Hepatic stellate cell (primary cell): ENCODE results near the gene CYP2S1.
A peak's percentile ranks its signal among the peaks of the same experiment; 100 is the strongest.
"Not testable (repeated sequence)": the region's sequence is repeated elsewhere in the genome, so short reads cannot be mapped to it uniquely, and the experiment has no call there.

Experiments
- DNase-seq: peaks from one replicate; pipeline ENCODE4 v3.0.0; 2011; ENCODE audit warnings: low spot score

The CYP2S1 gene, protein sequence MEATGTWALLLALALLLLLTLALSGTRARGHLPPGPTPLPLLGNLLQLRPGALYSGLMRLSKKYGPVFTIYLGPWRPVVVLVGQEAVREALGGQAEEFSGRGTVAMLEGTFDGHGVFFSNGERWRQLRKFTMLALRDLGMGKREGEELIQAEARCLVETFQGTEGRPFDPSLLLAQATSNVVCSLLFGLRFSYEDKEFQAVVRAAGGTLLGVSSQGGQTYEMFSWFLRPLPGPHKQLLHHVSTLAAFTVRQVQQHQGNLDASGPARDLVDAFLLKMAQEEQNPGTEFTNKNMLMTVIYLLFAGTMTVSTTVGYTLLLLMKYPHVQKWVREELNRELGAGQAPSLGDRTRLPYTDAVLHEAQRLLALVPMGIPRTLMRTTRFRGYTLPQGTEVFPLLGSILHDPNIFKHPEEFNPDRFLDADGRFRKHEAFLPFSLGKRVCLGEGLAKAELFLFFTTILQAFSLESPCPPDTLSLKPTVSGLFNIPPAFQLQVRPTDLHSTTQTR

DNA sequence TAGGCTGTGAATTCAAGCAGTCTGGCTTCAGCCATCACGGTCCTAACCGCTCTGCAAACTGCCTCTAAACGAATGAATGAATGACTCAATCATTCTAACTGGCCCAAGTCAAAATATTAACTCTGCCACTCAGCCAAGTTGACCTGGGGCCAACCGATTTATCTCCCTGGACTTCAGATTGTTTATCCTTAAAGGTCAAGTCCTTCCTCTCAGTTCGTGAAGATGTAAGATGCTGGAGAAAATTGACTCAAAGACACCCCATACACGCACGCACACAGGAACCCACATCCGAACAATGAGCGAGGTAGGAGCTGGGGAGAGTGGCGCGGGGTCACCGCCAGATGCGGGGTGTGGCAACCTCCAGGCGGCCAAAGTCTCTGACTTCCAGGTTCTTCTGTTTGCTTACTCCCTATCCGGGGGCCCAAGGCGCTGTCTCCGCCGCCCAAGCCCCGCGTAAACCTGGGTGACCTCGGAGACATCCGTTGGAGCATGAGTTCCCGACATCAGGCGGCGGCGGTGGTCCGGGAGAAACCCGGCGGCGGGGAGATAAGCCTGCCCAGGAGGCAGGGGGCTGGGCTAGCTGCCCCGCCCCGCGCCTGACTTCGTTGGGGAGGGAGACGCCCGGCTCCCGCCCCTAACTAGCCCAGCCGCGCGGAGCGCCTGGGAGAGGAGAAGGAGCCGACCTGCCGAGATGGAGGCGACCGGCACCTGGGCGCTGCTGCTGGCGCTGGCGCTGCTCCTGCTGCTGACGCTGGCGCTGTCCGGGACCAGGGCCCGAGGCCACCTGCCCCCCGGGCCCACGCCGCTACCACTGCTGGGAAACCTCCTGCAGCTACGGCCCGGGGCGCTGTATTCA is at the start of gene CYP2S1:
CYP2S1 (plus strand) TSS at position 646 of the 856 bp plus-strand sequence; CDS start at position 692, 46 bp downstream.
- no peak for DNase-seq

DNA sequence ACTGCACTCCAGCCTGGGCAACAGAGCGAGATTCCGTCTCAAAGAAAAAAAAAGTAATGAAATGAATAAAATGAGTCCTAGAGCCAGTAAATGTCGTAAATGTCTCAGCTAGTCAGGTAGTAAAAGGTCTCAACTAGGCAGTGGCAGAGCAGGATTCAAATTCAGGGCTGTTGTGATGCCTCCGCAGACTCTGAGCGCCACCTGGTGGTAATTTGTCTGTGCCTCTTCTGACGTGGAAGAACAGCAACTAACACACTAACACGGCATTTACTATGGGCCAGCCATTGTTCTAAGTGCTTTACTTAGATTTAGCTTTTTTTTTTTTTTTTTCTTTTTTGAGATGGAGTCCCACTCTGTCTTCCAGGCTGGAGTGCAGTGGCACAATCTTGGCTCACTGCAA is 48.6 kb upstream of the CYP2S1 start:
- DNase-seq = peak; percentile 55

DNA sequence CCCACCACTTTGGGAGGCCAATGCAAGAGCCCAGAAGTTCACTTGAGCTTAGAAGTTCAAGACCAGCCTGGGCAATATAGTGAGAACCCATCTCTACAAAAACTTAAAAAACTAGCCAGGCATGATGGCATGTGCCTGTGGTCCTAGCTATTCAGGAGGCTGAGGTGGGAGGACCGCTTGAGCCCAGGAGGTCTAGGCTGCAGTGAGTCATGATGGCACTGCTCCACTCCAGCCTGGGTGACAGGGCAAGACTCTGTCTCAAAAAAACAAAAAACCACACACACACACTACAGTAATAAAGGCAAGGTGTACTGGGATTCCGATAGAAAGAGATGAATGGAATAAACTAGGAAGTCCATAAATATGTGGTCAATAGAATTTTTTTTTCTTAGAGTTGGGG is 43.2 kb upstream of the CYP2S1 start:
- no peak for DNase-seq

DNA sequence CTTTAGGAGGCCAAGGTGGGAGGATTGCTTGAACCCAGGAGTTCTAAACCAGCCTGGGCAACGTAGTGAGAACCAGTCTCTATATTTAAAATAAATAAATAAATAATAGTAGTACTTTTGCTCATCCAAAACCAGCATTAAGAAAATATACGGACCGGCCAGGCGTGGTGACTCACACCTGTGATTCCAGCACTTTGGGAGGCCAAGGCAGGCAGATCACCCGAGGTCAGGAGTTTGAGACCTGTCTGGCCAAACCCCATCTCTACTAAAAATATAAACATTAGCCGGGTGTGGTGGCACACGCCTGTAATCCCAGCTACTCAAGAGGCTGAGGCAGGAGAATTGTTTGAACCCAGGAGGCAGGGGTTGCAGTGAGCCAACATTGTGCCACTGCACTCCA is 42.0 kb upstream of the CYP2S1 start:
- DNase-seq = not testable (repeated sequence)

DNA sequence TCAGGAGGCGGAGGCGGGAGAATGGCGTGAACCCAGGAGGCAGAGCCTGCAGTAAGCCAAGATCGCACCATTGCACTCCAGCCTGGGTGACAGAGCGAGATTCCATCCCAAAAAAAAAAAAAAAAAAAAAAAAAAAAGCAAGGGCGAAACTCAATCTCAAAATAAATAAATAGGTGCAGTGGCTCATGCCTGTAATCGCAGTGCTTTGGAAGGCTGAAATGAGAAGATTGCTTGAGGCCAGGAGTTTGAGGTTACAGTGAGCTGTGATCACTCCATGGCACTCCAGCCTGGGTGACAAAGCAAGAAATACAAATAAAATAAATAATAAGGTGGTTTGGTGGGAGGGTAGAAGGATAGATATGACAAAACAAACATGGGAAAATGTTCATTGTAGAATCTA is 39.0 kb upstream of the CYP2S1 start:
- DNase-seq = no peak

DNA sequence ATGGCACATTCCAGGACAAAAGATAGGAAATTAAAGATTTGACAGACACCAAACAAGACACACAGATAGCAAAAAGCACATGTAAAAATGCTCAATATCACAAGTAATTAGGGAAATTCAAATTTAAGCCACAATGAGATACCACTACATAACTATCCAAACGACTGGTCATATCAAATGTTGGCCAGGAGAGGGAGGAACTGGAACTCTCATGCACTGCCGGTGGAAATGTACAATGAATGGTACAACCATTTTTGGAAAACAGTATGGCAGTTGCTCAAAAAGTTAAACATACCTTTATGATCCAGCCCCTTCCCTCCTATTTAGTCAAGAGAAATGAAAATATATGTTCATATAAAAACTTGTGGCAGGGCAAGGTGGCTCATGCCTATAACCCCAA is 36.8 kb upstream of the CYP2S1 start:
- DNase-seq = no peak

DNA sequence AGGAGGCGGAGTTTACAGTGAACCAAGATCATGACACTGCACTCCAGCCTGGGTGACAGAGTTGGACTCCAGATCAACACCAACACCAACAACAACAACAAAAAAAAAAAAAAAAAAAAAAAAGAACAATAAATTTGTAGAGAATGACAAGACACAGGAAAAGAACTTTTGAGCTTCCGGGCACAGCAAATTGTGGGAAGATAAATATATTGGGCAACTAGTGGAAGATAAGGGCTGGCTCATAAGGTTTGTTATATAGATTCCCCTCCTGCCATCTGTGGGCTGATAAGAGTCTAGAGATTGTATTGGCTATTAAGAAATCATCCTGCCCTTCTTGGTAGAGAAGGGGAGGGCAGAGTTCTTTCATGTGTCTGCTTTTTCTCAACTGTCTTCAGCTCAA is 33.1 kb upstream of the CYP2S1 start:
- no peak for DNase-seq

DNA sequence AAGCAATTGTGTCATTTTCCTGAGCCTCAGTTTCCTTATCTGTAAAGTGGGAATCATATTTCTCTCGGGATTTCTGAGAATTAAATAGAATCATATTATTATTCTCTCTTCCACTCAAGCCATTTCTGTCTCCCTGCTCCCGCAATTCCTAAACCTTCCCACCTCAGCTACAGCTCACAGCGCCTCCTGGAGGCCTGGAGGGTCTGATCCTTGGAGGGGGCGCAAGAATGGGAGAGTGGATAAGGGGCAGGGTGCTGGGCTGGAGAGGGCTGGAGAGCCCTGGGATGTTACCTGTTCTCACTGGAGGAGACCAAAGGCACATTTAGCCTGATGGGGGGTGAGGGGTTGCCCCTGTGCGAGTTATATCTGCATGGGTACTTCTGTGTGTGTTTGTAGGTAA is 31.1 kb upstream of the CYP2S1 start:
- DNase-seq = no peak

DNA sequence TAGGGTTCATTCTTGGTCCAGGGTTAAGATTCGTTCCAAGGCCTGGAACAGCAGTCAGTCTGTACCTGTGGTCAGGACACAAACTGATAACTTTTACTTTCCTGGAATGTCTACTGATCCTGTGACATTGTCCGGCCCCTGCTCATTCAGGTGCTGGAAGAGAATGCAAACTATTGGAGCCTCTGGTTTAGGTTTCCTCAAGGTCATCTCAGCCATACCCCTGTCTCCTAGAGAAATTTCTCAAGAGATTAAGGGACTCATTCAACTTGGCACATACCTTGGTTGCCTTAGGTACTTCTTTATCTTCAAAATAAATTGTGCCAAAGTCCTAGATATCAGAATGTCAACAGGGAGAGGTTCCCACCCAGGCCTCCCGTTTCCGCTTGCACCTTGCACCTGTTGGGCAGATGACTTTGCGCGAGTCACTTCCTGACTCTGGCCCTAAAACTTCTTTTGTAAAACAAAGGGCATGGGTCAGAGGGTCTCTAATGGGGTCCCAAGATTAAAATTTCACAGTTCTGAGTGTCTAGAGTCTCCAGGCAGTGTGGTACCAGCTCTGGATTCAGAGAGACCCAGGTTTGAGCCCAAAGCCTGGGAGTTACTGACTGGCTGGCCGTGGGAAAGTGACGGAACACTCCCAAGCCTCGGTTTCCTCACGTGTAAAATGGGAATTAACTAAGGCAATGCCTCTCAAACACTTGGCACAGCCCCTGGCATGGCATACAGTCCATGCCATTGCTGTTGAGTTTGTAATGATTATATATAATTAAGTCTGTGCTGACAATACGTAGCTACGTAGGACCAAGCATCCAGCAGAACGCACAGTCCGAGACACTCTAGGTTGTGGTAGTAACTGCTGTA is 25.8 kb upstream of the CYP2S1 start:
- DNase-seq = no peak

DNA sequence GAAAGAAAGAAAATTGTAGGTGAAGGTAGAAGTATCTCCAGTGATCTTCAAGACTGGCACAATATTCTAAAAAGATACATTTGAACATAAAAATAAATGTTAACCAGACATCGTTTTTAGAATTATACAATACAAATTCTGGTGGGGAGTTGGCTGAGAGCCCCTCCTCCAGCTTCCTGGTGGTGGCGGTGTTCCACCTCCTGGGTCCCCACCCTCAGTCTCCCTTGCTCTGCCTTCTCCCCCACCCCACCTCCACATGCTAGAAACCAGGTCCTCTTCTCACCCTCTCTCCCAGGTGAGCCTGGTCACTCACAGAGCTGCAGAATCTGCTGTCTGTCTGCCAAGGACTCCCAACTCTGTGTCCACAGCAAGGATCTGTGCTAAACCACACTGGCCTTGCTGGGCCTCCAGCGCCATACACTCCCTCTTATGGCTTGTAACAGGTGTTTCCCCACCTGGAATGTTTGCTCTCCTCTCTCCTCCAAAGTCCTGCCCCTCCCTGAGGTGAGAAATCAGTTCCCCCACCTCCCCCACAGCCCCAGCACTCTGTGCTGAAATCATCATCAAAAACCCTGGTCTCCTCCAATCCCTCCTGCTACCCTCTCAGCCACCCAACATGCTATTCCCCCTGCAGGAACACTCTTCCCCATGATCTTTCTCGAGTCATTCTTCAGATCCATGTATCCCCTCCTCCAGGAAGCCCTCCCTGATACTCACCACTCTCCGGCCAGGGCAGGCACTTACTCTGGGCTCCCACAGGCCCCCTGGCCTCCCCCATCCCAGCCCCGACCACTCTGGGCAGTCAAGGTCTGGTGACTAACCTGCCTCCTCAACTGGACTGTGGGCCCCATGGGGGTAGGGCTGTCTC is 20.5 kb upstream of the CYP2S1 start:
- no peak for DNase-seq

DNA sequence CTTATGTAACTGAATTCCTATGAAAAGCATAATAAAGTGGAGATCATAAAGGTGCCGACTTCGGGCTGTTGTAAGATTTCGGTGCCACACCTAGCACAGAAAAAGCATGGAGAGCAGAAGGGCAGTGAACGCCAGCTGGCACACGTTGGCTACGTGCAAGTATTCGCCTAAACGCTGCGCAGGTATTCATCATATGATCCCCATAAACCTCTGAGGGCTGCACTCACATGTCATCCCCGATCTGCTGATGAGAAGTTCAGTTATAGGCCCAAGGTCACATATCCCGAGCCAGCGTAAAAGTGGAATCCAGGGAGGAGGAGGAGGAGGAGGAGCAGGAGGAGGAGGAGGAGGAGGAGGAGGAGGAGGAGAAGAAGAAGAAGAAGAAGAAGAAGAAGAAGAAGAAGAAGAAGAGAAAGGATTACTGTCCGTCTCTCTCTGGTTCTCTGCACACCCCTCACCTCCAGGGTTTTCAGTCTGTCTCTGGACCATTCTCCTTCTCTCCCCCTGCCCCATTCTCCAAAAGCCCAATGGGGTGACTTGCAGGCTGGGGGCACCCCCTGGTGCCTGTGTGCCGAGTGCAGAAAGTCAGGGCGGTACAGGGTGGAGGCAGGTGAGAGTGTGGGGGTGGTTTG is 18.6 kb upstream of the CYP2S1 start:
- no peak for DNase-seq

DNA sequence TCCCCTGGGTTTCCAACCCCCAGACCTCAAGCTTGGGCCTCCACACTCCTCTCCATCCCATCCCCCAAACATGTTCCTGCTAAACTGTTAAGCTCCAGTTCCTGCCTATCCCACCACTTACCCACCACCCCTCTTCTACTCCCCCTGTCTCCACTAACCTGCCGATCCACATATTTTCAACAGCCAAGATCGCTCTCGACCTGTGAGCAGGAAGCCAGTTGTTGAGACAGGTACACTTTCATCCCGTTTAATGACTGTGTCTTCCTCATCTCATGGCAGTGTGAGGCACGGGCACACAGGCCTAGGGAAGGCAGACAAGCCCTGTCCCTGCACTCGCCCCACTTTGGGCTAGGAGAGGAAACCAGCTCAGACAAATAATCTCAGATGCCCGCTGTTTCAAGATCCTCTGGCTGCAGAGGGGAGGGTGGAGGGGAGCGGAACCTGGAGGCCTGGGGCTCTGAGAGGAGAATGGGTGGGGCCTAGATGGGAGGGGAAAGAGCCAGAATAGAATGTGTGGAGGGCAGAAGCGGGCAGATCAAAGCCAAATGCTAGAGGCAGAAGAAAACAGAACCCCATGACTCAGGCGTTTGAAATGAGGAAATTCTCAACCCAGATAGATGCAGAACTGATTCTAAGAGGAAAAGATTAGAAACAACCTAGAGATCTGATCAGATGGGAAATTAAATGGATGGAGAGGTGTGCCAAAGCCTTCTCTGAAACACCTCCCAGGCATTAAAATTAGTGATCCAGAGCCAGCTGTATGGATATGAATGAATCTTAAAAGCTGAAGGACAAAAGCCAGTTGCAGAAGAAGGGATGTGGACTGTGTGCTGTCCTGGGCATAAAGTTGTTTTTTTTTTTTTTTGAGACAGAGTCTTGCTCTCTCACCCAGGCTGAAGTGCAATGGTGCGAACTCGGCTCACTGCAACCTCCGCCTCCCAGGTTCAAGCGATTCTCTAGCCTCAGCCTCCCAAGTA is 16.9 kb upstream of the CYP2S1 start:
- peak; percentile 74 for DNase-seq

DNA sequence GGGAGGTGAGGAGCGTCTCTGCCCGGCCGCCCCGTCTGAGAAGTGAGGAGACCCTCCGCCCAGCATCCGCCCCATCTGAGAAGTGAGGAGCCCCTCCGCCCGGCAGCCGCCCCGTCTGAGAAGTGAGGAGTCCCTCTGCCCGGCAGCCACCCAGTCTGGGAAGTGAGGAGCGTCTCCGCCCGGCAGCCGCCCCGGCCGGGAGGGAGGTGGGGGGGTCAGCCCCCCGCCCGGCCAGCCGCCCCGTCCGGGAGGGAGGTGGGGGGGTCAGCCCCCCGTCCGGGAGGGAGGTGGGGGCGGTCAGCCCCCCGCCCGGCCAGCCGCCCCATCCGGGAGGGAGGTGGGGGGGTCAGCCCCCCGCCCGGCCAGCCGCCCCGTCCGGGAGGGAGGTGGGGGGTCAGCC is 12.8 kb upstream of the CYP2S1 start:
- DNase-seq = not testable (repeated sequence)

DNA sequence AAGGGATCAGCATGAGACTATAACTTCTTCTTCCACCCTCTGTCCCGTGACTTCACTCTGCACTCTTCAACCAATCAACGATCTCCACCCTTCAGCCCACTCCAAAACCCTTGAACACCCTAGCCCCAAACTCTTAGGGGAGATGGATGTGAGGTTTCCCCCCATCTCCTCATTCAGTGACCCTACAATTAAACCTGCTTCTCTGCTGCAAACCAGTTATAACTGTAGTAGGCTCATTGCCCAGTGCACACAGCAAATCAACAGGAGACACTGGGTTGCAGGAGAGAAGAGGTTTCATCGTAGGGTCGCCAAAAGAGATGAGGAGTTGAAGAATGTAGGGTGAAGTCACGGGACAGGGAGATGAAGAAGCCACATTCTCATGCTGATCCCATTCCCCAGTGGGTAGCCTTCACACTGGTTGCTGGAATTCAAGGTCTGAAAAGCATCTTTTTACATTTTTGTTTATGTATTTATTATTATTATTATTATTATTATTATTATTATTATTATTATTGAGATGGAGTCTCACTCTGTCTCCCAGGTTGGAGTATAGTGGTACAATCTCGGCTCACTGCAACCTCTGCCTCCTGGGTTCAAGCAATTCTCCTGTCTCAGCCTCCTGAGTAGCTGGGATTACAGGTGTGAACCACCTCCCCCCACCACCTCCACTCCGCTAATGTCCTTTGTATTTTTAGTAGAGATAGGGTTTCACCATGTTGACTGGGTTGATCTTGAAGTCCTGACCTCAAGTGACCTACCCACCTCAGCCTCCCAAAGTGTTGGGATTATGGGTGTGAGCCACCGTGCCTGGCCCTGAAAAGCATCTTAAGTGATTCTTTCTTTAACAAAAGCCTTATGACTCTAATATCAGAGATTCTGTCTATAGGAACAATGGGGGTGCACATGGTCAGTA is 5.8 kb upstream of the CYP2S1 start:
- no peak for DNase-seq

DNA sequence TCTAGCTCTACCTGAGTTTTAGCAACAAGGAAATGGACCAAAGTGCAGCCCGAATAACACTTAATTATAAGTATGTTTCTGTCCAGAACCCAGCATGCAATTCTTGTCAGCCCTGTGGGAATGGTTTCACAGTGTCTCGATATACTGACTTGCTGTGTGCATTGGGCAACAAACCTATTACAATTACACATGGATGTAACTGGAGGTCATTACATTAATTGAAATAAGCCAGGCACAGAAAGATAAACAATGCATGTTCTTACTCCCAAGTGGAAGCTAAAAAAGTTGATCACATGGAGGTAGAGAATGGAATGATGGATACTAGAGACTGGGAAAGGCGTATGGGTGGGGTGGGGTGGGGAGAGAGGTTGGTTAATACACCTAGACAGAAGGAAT is 5.1 kb upstream of the CYP2S1 start:
- no peak for DNase-seq

DNA sequence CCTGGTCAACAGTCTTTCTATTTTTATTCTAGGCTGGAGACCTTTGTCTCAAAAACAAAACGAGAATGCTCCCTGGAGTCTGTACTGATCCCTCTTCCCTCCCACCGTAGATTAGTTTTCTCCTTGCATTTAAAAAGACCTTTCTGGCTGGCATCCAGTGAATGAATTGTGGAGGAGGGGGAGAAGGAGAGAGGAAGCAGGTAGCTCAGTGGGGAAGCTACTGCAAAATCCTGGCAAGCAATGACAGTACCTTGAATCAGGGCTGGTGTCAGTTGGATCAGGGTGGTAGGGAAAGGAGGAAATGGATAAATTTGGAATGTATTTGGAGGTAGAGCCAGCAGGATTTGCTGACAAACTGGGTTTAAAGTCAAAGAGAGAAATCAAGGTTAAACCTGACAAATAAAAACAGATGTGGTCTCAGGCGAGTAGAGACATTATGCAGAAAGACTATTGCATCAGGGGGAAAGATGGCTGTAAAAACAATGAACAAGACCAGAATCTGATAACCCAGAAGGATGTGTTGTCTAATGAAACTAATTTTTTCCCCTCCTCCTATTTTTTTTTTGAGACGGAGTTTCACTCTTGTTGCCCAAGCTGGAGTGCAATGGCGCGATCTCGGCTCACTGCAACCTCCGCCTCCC is 3.5 kb upstream of the CYP2S1 start:
- no peak for DNase-seq

DNA sequence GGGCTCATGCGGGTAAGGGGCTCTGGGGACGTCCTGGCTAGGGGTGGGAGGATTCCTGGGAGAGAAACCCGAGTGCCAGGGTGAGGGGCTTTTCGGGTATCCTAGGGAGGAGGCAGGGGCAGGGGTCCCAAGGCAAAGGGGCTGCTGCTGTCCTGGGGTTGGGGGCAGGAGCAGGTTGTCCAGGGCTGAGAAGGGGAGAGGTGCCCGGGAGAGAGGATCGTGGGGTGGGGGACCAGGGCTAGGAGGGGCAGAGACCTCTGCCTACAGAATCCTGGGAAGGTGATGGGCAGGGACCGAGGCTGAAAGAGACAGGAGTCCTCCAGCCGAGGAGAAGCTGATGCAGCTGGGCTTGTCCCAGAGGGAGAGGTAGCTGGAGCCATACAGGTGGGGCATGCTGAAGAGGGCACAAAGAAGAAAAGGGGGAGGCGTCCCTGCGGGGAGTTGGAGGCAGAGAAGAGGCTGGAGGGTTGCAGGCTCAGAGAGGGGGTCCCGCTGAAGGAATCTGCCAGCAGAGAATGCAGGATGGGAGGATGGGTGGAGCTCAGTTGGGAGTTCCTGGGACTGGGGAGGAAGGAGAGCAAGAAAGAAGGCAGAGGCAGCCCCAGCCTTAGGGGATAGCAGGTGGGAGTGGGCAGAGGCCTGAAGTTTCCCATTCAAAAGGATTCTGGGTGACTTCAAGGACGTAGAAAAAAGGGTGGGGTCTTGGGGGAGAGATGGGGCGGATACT is 574 bp downstream of the CYP2S1 start:
- no peak for DNase-seq
